Measurements from ENCODE around the gene SORCS2. TPM values are rescaled to one million over a fixed set of nuclear protein-coding genes. Genes with fewer than 3 reads are reported as not detected.

SORCS2 gene
- polyA plus RNA-seq, 1 of the 3 experiments (the other 2 are of a cell fraction): 1.6 TPM

DNA sequence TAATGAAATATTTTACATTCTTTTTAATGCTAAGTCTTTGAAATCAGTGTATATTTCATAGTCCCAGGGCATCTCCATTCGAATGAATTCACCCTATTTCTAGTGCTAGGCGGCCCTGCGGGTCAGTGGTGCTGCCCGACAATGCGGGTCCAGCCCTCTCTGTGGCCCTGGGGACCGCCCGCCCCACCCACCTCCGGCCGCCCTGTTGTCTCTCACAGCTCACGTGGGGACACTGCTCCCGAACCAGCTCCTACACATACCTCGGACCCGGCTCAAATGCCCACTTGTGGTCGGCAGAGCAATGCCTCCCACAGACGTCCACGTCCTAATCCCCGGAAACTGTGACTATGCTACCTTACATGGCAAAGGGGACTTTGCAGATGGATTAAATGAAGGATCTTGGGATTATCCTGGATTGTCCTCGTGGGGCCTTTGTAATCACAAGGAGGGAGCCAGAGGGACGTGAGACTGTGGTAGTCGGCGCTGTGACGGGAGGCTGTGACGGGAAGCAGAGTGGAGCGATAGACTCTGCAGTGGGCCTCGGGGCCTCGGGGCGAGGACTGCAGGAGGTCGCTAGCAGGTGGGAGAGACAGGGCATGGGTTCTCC lies 334.7 kb downstream of the SORCS2 start:
- Histone ChIP-seq H4K20me1 (ENCODE audit: insufficient read depth) (no peaks in the 10 kb centered on the region), H3K36me3 (replicated peaks in 1 of 2; ENCODE audit: control insufficient read depth in 1 of 2, insufficient read depth in 2 of 2, low read length in 1 of 2) (no peaks in the 10 kb centered on the region), H3K27ac (ENCODE audit: low read depth in 2 of 2, low read length in 1 of 2) (no peak overlapping the region), H3K79me2 (ENCODE audit: insufficient read depth) (no peaks in the 10 kb centered on the region), H3K27me3 (ENCODE audit: insufficient read depth) (peaks cover 5% of the 10 kb centered on the region; the same call in 1 of the 2 replicates), H3K9me2 (no peaks in the 10 kb centered on the region), H3K4me1 (ENCODE audit: control insufficient read depth in 1 of 2, insufficient read depth in 2 of 2, low read depth in 1 of 2, low read length in 1 of 2) (peaks cover 0 to 7% of the 10 kb centered on the region in 2 experiments; a peak in 1 of 4 replicates), H3K4me3 (ENCODE audit: low read depth in 2 of 2, low read length in 1 of 2) (no peak overlapping the region), H3F3A (replicated peaks; ENCODE audit: insufficient read depth) (no peaks in the 10 kb centered on the region), H3K9ac (no peak overlapping the region), H2AFZ (ENCODE audit: low read depth) (no peak overlapping the region), H3K9me3 (no peaks in the 10 kb centered on the region), H3K4me2 (no peak overlapping the region)
- TF ChIP-seq SMC3 (IDR thresholded peaks at IDR 0.05; ENCODE audit: low read depth, low read length) (no peak), RAD21 (IDR thresholded peaks at IDR 0.05; ENCODE audit: low read length) (no peak), YY1 (IDR thresholded peaks at IDR 0.05; ENCODE audit: low read depth) (no peak), RCOR1 (IDR thresholded peaks at IDR 0.05; ENCODE audit: low read length) (no peak), SIN3A (IDR thresholded peaks at IDR 0.05; ENCODE audit: borderline replicate concordance, low read depth, low read length) (no peak), RFX5 (IDR thresholded peaks at IDR 0.05; ENCODE audit: low read length) (no peak)
- TF ChIP-seq, protein P1, sequence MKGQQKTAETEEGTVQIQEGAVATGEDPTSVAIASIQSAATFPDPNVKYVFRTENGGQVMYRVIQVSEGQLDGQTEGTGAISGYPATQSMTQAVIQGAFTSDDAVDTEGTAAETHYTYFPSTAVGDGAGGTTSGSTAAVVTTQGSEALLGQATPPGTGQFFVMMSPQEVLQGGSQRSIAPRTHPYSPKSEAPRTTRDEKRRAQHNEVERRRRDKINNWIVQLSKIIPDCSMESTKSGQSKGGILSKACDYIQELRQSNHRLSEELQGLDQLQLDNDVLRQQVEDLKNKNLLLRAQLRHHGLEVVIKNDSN (IDR thresholded peaks at IDR 0.05; ENCODE audit: borderline replicate concordance, low read depth): no peak
- TF ChIP-seq, protein P2, sequence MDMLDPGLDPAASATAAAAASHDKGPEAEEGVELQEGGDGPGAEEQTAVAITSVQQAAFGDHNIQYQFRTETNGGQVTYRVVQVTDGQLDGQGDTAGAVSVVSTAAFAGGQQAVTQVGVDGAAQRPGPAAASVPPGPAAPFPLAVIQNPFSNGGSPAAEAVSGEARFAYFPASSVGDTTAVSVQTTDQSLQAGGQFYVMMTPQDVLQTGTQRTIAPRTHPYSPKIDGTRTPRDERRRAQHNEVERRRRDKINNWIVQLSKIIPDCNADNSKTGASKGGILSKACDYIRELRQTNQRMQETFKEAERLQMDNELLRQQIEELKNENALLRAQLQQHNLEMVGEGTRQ (IDR thresholded peaks at IDR 0.05; ENCODE audit: borderline replicate concordance, low read depth, low read length): no peak
- WGBS (ENCODE audit: low lambda C conversion rate): 84% methylated on average over 28 of the region's 28 CpGs
- POLR2A ChIA-PET: no interaction called here
- CTCF ChIA-PET: no interaction called here
- no peak for DNase-seq

DNA sequence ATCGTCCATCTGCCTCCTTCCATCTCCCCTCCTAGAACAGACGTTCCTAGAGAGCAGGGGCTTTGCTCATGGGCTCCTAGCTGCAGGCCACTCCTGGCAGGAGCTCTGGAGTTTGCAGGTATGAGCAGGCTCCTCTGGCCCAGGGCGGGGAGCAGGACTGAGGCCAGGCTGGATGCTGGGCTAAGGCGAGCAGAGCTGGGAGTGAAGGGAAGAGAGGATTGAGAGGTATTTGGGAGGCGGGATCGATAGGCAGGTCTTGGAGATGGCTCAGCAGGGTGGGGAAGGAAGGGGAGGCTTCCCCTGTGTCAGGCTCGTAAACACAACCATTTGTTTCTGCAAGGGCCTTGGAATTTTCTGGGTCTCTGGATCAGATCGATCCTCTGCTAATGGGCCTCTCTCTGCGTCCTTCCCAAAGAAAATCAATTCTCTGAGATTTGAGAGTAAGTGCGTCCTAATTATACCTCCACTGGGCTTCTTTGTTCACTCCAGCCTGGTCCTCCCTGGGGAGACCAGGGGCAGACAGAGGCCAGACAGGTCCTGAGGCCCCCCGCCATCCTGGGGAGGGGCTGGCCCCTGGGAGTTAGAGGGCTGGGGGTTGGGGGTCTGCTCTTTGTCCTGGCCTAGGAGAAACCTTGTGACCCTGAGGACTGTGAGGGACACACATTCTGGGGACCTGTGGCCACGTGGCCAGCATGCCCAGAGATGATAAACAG lies 337.2 kb downstream of the SORCS2 start:
- Histone ChIP-seq H3K9me3 (no peaks in the 10 kb centered on the region), H3K9ac (no peak overlapping the region), H3K9me2 (no peaks in the 10 kb centered on the region), H3K79me2 (ENCODE audit: insufficient read depth) (no peaks in the 10 kb centered on the region), H3F3A (replicated peaks; ENCODE audit: insufficient read depth) (no peaks in the 10 kb centered on the region), H3K4me1 (ENCODE audit: control insufficient read depth in 1 of 2, insufficient read depth in 2 of 2, low read depth in 1 of 2, low read length in 1 of 2) (peaks cover 0 to 7% of the 10 kb centered on the region in 2 experiments; a peak in 1 of 4 replicates), H3K4me3 (ENCODE audit: low read depth in 2 of 2, low read length in 1 of 2) (no peak overlapping the region), H3K27ac (ENCODE audit: low read depth in 2 of 2, low read length in 1 of 2) (no peak overlapping the region), H3K27me3 (ENCODE audit: insufficient read depth) (no peaks in the 10 kb centered on the region), H3K4me2 (no peak overlapping the region), H3K36me3 (replicated peaks in 1 of 2; ENCODE audit: control insufficient read depth in 1 of 2, insufficient read depth in 2 of 2, low read length in 1 of 2) (no peaks in the 10 kb centered on the region), H4K20me1 (ENCODE audit: insufficient read depth) (no peaks in the 10 kb centered on the region), H2AFZ (ENCODE audit: low read depth) (no peak overlapping the region)
- DNase-seq: no peak
- WGBS (ENCODE audit: low lambda C conversion rate): 70% methylated on average over 9 of the region's 12 CpGs
- POLR2A ChIA-PET: no interaction called here
- CTCF ChIA-PET: no interaction called here
- TF ChIP-seq FOSL2 (IDR thresholded peaks at IDR 0.05; ENCODE audit: borderline replicate concordance, low read depth) (no peak), MXI1 (IDR thresholded peaks at IDR 0.05; ENCODE audit: low read depth, low read length) (no peak), SMC3 (IDR thresholded peaks at IDR 0.05; ENCODE audit: low read depth, low read length) (no peak), YY1 (IDR thresholded peaks at IDR 0.05; ENCODE audit: low read depth) (no peak), TEAD4 (IDR thresholded peaks at IDR 0.05; ENCODE audit: borderline replicate concordance, insufficient read depth) (no peak), EP300 (IDR thresholded peaks at IDR 0.05; ENCODE audit: borderline replicate concordance in 1 of 2, low read depth in 1 of 2, low read length in 1 of 2) (no peak), RCOR1 (IDR thresholded peaks at IDR 0.05; ENCODE audit: low read length) (no peak), EZH2phosphoT487 (IDR thresholded peaks at IDR 0.05; ENCODE audit: borderline replicate concordance, low read depth) (no peak), JUND (IDR thresholded peaks at IDR 0.05) (no peak), NFIC (IDR thresholded peaks at IDR 0.05; ENCODE audit: borderline replicate concordance) (no peak), FOXM1 (IDR thresholded peaks at IDR 0.05; ENCODE audit: low read depth) (no peak), GATA2 (CRISPR knock-in tag; IDR thresholded peaks at IDR 0.05) (no peak), SIN3A (IDR thresholded peaks at IDR 0.05; ENCODE audit: borderline replicate concordance, low read depth, low read length) (no peak)
- TF ChIP-seq, protein P3, sequence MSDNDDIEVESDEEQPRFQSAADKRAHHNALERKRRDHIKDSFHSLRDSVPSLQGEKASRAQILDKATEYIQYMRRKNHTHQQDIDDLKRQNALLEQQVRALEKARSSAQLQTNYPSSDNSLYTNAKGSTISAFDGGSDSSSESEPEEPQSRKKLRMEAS (IDR thresholded peaks at IDR 0.05; ENCODE audit: low read depth): no peak
- TF ChIP-seq, protein P1 (IDR thresholded peaks at IDR 0.05; ENCODE audit: borderline replicate concordance, low read depth): no peak
- TF ChIP-seq, protein P4, sequence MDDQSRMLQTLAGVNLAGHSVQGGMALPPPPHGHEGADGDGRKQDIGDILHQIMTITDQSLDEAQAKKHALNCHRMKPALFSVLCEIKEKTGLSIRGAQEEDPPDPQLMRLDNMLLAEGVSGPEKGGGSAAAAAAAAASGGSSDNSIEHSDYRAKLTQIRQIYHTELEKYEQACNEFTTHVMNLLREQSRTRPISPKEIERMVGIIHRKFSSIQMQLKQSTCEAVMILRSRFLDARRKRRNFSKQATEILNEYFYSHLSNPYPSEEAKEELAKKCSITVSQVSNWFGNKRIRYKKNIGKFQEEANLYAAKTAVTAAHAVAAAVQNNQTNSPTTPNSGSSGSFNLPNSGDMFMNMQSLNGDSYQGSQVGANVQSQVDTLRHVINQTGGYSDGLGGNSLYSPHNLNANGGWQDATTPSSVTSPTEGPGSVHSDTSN (IDR thresholded peaks at IDR 0.05): no peak
- TF ChIP-seq, protein P5, sequence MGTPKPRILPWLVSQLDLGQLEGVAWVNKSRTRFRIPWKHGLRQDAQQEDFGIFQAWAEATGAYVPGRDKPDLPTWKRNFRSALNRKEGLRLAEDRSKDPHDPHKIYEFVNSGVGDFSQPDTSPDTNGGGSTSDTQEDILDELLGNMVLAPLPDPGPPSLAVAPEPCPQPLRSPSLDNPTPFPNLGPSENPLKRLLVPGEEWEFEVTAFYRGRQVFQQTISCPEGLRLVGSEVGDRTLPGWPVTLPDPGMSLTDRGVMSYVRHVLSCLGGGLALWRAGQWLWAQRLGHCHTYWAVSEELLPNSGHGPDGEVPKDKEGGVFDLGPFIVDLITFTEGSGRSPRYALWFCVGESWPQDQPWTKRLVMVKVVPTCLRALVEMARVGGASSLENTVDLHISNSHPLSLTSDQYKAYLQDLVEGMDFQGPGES (IDR thresholded peaks at IDR 0.05; ENCODE audit: low read depth, low read length): no peak

Data from SK-N-SH (cell line).